B cell (primary cell): ENCODE data around the gene WDR41. TPM values are rescaled to one million over a fixed set of nuclear protein-coding genes. Genes with fewer than 3 reads are reported as not detected.

Experiments used
- ATAC-seq: fragments of 200-7000 bp; cut with Tn5 transposase; one replicate; pipeline ENCODE4 v1.10.0; 2021; ENCODE audit warnings: low read depth, mild to moderate bottlenecking, moderate number of reproducible peaks, moderate library complexity
- CTCF ChIA-PET: fragments of 350-600 bp; sonication (Branson Sonifier 250); formaldehyde crosslinking; loops from one replicate; lab custom pipeline; 2021; ENCODE audit warnings: antibody characterized with exemption, inconsistent platforms; lab: Charles Lee
- POLR2A ChIA-PET: fragments of 350-600 bp; sonication (Branson Sonifier 250); formaldehyde crosslinking; loops from one replicate; lab custom pipeline; 2021; ENCODE audit warnings: antibody characterized with exemption; lab: Charles Lee
- DNase-seq: peaks from one replicate; pipeline ENCODE4 v3.0.0; 2013
- H2AFZ ChIP-seq: 2 replicates; pipeline ENCODE4 v1.6.1; 2012; ENCODE audit warnings: mild to moderate bottlenecking, low read depth, low read length; ENCODE audit not compliant: insufficient read depth, poor library complexity, severe bottlenecking
- H3K27ac ChIP-seq, 2 donors: 1 replicate in 1 of 2; 2 replicates in 1 of 2; pipeline ENCODE4 v1.5.1; 2012 to 2013; ENCODE audit warnings: low read length in 2 of 2, mild to moderate bottlenecking in 2 of 2, moderate library complexity in 1 of 2
- H3K27me3 ChIP-seq, 4 experiments: fragments of 200-600 bp in 1 of 4; sonication (generic) in 1 of 4; replicated peaks in 1 of 4; 1 replicate in 2 of 4; 2 replicates in 2 of 4; pipeline versions ENCODE4 v1.6.1 to v1.7.0; 2013 to 2016; ENCODE audit warnings: low read length in 3 of 4, mild to moderate bottlenecking in 2 of 4, mixed read lengths in 1 of 4, moderate library complexity in 1 of 4; ENCODE audit not compliant: insufficient read depth in 4 of 4, control insufficient read depth in 3 of 4; ENCODE audit errors: control extremely low read depth in 1 of 4
- H3K36me3 ChIP-seq, 2 experiments: replicated peaks in 1 of 2; 1 replicate in 1 of 2; 2 replicates in 1 of 2; pipeline versions ENCODE4 v1.6.1 to v1.7.1; 2013; ENCODE audit warnings: low read length in 1 of 2; ENCODE audit not compliant: insufficient read depth in 2 of 2, control insufficient read depth in 1 of 2; ENCODE audit errors: control extremely low read depth in 1 of 2, extremely low read depth in 1 of 2
- H3K4me1 ChIP-seq, 2 donors: fragments of 200-600 bp in 1 of 2; sonication (generic) in 1 of 2; 1 replicate in 1 of 2; 2 replicates in 1 of 2; pipeline versions ENCODE4 v1.5.1 to v1.6.1; 2013 to 2017; ENCODE audit warnings: low read length in 2 of 2; ENCODE audit not compliant: control insufficient read depth in 2 of 2, insufficient read depth in 2 of 2
- H3K4me2 ChIP-seq: replicated peaks from 2 replicates; pipeline ENCODE3; 2012; ENCODE audit warnings: mild to moderate bottlenecking, low read depth, low read length; ENCODE audit not compliant: poor library complexity, severe bottlenecking
- H3K4me3 ChIP-seq, 5 experiments: fragments of 200-600 bp in 1 of 5; sonication (generic) in 1 of 5; 1 replicate in 3 of 5; 2 replicates in 2 of 5; pipeline versions ENCODE4 v1.5.1 to v1.7.0; 2011 to 2016; ENCODE audit warnings: low read length in 4 of 5, mild to moderate bottlenecking in 4 of 5, low read depth in 2 of 5, control low read depth in 1 of 5, moderate library complexity in 1 of 5; ENCODE audit not compliant: insufficient read depth in 1 of 5; ENCODE audit errors: control extremely low read depth in 1 of 5, extremely low read depth in 1 of 5
- H3K79me2 ChIP-seq: fragments of 200-600 bp; sonication (generic); one replicate; pipeline ENCODE4 v1.6.0; 2016; ENCODE audit warnings: low read length; ENCODE audit not compliant: control insufficient read depth, insufficient read depth
- H3K9ac ChIP-seq: fragments of 200-600 bp; sonication (generic); 2 replicates; pipeline ENCODE4 v1.6.1; 2017; ENCODE audit warnings: mild to moderate bottlenecking, low read length, moderate library complexity
- H3K9me3 ChIP-seq, 3 donors: one replicate each; pipeline versions ENCODE4 v1.6.1 to v1.7.1; 2013; ENCODE audit warnings: low read length in 2 of 3; ENCODE audit not compliant: control insufficient read depth in 2 of 3, insufficient read depth in 1 of 3; ENCODE audit errors: control extremely low read depth in 1 of 3
- H4K20me1 ChIP-seq: 2 replicates; pipeline ENCODE4 v1.6.0; 2012; ENCODE audit warnings: mild to moderate bottlenecking, low read length; ENCODE audit not compliant: insufficient read depth, control insufficient read depth, poor library complexity, severe bottlenecking
- H3K27ac Mint-ChIP-seq: one replicate; pipeline ENCODE4 v1.8.0; 2021; ENCODE audit warnings: mixed read lengths
- H3K27me3 Mint-ChIP-seq: one replicate; pipeline ENCODE4 v1.8.0; 2021; ENCODE audit warnings: mixed read lengths
- H3K4me1 Mint-ChIP-seq: one replicate; pipeline ENCODE4 v1.8.0; 2021; ENCODE audit warnings: mixed read lengths
- H3K4me3 Mint-ChIP-seq: one replicate; pipeline ENCODE4 v1.8.0; 2021; ENCODE audit warnings: mixed read lengths
- H3K9me3 Mint-ChIP-seq: one replicate; pipeline ENCODE4 v1.8.0; 2022; ENCODE audit warnings: mixed read lengths; ENCODE audit not compliant: insufficient read depth
- EZH2 ChIP-seq: IDR thresholded peaks from 2 replicates; pipeline ENCODE4 v1.6.1; 2012; ENCODE audit warnings: borderline replicate concordance, low read depth, mild to moderate bottlenecking, moderate library complexity, low read length; ENCODE audit not compliant: insufficient read depth, poor library complexity, severe bottlenecking
- WGBS: methylation state at CpG from one replicate; pipeline ENCODE4 v1.1.5; 2013; ENCODE audit warnings: missing lambda C conversion rate; ENCODE audit not compliant: insufficient coverage; 5-methylcytosine and 5-hydroxymethylcytosine counted together
- intact Hi-C: fragments of 100-400 bp; cut with micrococcal nuclease; formaldehyde crosslinking; loops from one replicate; pipeline ENCODE4 v1.10.0; 2022
- polyA plus RNA-seq: library from polyadenylated mRNA; depleted of rRNA; stranded (reverse); fragments of >200 nt; gene quantifications from 2 replicates; pipeline ENCODE4 v1.2.3, GENCODE V29; 2012
- total RNA-seq, 2 donors: library from RNA; stranded (reverse); fragments of 120-200 nt in 1 of 2; gene quantifications; 1 replicate in 1 of 2; 2 replicates in 1 of 2; pipeline versions ENCODE4 v1.2.3 to v1.2.4, GENCODE V29; 2013 to 2022
- TF ChIP-seq, protein P1 (sequence below): fragments of 200-600 bp; IDR thresholded peaks from one replicate; pipeline ENCODE4 v1.8.0; 2022; ENCODE audit warnings: antibody characterized with exemption, mild to moderate bottlenecking

Gene WDR41
- total and polyA plus RNA-seq, 2 donors (not counting 1 experiment from before 2014, with no cell fraction given) = 9.0 to 30.6 TPM

DNA sequence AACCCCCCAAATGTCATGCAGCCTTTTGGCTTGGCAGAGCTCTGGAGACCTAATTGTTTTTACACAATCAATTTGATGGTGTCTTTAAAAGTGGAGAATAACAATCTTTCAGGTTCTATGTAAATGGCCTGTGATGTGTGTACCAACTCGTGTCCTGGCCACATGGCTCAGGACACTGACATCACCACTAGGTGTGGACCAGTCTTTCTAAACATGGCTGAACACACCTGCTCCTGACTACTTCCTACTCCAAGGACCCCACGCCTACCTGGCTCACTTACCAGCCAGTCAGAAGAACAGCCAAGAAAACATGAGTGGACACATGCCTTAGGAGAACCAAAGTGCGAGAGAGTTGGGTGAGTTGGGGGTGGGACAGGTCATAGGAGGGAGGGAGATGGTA is 71.2 kb downstream of the WDR41 start:
- Histone ChIP-seq H2AFZ (no peak overlapping the region), H3K4me3 (no peak overlapping the region), H3K79me2 (no peaks in the 10 kb centered on the region), H3K27ac (no peak overlapping the region), H3K27me3 (peaks cover 0 to 3% (median 0%) of the 10 kb centered on the region in 4 experiments), H3K36me3 (peaks cover 0 to 4% of the 10 kb centered on the region in 2 experiments), H3K4me2 (no peak overlapping the region), H3K9ac (no peak overlapping the region), H3K4me1 (no peaks in the 10 kb centered on the region), H4K20me1 (no peaks in the 10 kb centered on the region), H3K9me3 (peaks cover 0 to 2% (median 0%) of the 10 kb centered on the region in 3 donors)
- H3K4me1 Mint-ChIP-seq = no peaks in the 10 kb centered on the region
- no peaks in the 10 kb centered on the region for H3K9me3 Mint-ChIP-seq
- DNase-seq = no peak
- ChIA-PET CTCF (no interaction called here), POLR2A (no interaction called here)
- TF ChIP-seq, protein P1, sequence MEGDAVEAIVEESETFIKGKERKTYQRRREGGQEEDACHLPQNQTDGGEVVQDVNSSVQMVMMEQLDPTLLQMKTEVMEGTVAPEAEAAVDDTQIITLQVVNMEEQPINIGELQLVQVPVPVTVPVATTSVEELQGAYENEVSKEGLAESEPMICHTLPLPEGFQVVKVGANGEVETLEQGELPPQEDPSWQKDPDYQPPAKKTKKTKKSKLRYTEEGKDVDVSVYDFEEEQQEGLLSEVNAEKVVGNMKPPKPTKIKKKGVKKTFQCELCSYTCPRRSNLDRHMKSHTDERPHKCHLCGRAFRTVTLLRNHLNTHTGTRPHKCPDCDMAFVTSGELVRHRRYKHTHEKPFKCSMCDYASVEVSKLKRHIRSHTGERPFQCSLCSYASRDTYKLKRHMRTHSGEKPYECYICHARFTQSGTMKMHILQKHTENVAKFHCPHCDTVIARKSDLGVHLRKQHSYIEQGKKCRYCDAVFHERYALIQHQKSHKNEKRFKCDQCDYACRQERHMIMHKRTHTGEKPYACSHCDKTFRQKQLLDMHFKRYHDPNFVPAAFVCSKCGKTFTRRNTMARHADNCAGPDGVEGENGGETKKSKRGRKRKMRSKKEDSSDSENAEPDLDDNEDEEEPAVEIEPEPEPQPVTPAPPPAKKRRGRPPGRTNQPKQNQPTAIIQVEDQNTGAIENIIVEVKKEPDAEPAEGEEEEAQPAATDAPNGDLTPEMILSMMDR = no peak
- ATAC-seq = no peak
- H3K4me3 Mint-ChIP-seq = no peak overlapping the region
- 50% methylated on average over 2 of the region's 3 CpGs for WGBS
- peaks cover 7% of the 10 kb centered on the region for H3K27me3 Mint-ChIP-seq
- H3K27ac Mint-ChIP-seq = no peak overlapping the region
- intact Hi-C loops = no loop called here

DNA sequence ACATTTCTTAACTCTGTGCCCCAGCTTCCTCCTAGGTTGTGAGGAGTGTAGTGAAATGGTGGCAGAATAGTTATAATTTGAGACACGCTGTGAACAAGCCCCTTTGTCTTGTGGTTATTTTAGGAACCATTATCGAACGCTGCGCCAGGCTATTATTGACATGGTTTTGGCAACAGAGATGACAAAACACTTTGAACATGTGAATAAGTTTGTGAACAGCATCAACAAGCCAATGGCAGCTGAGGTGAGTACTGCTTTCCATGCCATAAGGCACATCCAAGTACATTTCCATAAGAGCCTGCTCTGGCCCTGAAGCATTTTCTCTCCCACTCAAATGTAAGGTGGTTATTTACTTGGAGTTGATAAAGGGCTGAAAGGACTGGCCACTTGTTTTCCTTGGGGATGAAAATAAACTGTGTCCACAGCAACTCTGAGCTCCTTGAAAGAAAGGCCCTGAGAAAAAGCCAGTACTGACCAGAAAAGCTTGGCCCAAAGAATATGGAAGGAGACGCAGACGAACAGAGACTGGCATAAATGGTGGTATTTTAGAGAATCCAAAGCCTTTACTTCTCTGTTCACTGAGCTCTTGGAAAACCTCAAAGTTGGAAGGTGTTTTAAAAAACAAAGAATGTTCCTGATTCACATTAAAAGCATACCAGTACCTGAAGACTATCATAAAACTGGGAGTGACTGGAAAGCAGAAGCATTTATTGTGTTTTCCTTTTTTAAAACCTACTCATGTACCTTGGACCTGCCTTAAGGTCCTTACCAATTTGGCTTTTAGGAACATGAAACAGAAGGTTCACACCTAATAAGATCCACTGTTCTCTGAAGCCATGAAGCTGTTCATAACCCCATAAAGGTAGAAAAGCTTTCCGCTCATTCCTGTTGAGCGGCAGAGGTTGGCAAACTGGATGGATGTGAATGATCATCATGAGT is 72.2 kb downstream of the WDR41 start:
- Mint-ChIP-seq H3K4me3 (no peak overlapping the region), H3K27me3 (peaks cover 7% of the 10 kb centered on the region), H3K4me1 (no peaks in the 10 kb centered on the region), H3K27ac (no peak overlapping the region), H3K9me3 (no peaks in the 10 kb centered on the region)
- WGBS = 96% methylated on average over 4 of the region's 8 CpGs
- no peak for DNase-seq
- Histone ChIP-seq H3K27me3 (peaks cover 0 to 3% (median 0%) of the 10 kb centered on the region in 4 experiments), H3K4me1 (no peaks in the 10 kb centered on the region), H3K79me2 (no peaks in the 10 kb centered on the region), H2AFZ (no peak overlapping the region), H3K4me3 (no peak overlapping the region), H3K27ac (no peak overlapping the region), H3K36me3 (peaks cover 0 to 4% of the 10 kb centered on the region in 2 experiments), H3K4me2 (no peak overlapping the region), H4K20me1 (no peaks in the 10 kb centered on the region), H3K9me3 (peaks cover 0 to 2% (median 0%) of the 10 kb centered on the region in 3 donors), H3K9ac (no peak overlapping the region)
- no peak for TF ChIP-seq EZH2
- TF ChIP-seq, protein P1 = no peak
- intact Hi-C loops = no loop called here
- ChIA-PET CTCF (no interaction called here), POLR2A (no interaction called here)
- ATAC-seq = no peak
